ENCODE measurements around the gene ZNF280D. TPM values are rescaled to one million over a fixed set of nuclear protein-coding genes. Genes with fewer than 3 reads are reported as not detected.

ZNF280D gene
- total and polyA plus RNA-seq, 2 of the 8 experiments (the other 6 are each of a cell fraction or from before 2014, with no cell fraction given) = 7.4 to 27.5 TPM

- H3K79me2 ChIP-seq (ENCODE audit: control insufficient read depth in 1 of 2, insufficient read depth in 2 of 2, low read length in 2 of 2) = no peaks in the 10 kb centered on the region
- no peak overlapping the region for H3K14ac ChIP-seq (ENCODE audit: insufficient read length)
- H3K56ac ChIP-seq (replicated peaks; ENCODE audit: insufficient read length, low read depth, low read length) = no peak overlapping the region
- POLR2A ChIA-PET (ENCODE audit: partially characterized antibody) = no interaction called here
- no peak for TF ChIP-seq GTF2F1 (IDR thresholded peaks at IDR 0.05; ENCODE audit: borderline replicate concordance, low read depth, low read length)
- no peak for TF ChIP-seq BRCA1 (IDR thresholded peaks at IDR 0.05; ENCODE audit: low read depth, low read length)
- no peak for DNase-seq (ENCODE audit: low read depth in 1 of 2, low spot score in 2 of 2)
- FAIRE-seq = no peak
- no peaks in the 10 kb centered on the region for H3K4me1 ChIP-seq (replicated peaks in 1 of 4; ENCODE audit: control insufficient read depth in 3 of 4, insufficient read depth in 4 of 4, low read length in 3 of 4)
- H2BK20ac ChIP-seq (ENCODE audit: low read length) = no peak overlapping the region
- H3K79me1 ChIP-seq (ENCODE audit: low read depth, low read length) = no peaks in the 10 kb centered on the region
- H2AK5ac ChIP-seq (ENCODE audit: low read depth, low read length) = no peak overlapping the region
- no peak overlapping the region for H2AFZ ChIP-seq (ENCODE audit: low read length)
- H3K4me2 ChIP-seq (ENCODE audit: insufficient read depth in 1 of 2, low read depth in 2 of 2, low read length in 2 of 2) = no peak overlapping the region
- H3K23ac ChIP-seq (ENCODE audit: insufficient read length) = no peak overlapping the region
- H2BK15ac ChIP-seq (ENCODE audit: low read length) = no peak overlapping the region
- H3K9ac ChIP-seq (replicated peaks in 1 of 4; ENCODE audit: extremely low read depth in 1 of 4, low read depth in 3 of 4, low read length in 3 of 4) = no peak overlapping the region
- H3K9me3 ChIP-seq (ENCODE audit: insufficient read depth in 2 of 2, low read depth in 1 of 2, low read length in 1 of 2) = peaks cover 0 to 6% of the 10 kb centered on the region in 2 experiments; a peak in 2 of 4 replicates
- H4K20me1 ChIP-seq (replicated peaks in 1 of 2; ENCODE audit: control insufficient read depth in 1 of 2, insufficient read depth in 2 of 2, low read length in 2 of 2) = no peaks in the 10 kb centered on the region
- CTCF ChIA-PET (ENCODE audit: partially characterized antibody) = no interaction called here
- H3K36me3 ChIP-seq (ENCODE audit: control insufficient read depth in 2 of 4, insufficient read depth in 4 of 4, low read length in 3 of 4) = no peaks in the 10 kb centered on the region
- no peak overlapping the region for H3K27ac ChIP-seq (ENCODE audit: low read depth, low read length)
- H3K4me3 ChIP-seq (ENCODE audit: extremely low read depth in 1 of 4, insufficient read depth in 2 of 4, low read depth in 3 of 4, low read length in 4 of 4) = no peak overlapping the region
- H3K4ac ChIP-seq (replicated peaks; ENCODE audit: insufficient read length, low read depth, low read length) = no peak overlapping the region
- H2BK5ac ChIP-seq (ENCODE audit: low read depth, low read length) = no peak overlapping the region
- H2BK12ac ChIP-seq (ENCODE audit: low read depth, low read length) = no peak overlapping the region
- H3K23me2 ChIP-seq (ENCODE audit: low read depth, low read length) = no peaks in the 10 kb centered on the region
- H3K18ac ChIP-seq (ENCODE audit: extremely low read depth, low read length) = no peak overlapping the region
- H2BK120ac ChIP-seq (replicated peaks; ENCODE audit: low read depth, low read length) = no peak overlapping the region
- no peaks in the 10 kb centered on the region for H3K27me3 ChIP-seq (replicated peaks in 1 of 4; ENCODE audit: control insufficient read depth in 3 of 4, extremely low read depth in 1 of 4, insufficient read depth in 3 of 4, low read length in 3 of 4)
- no peak overlapping the region for H4K91ac ChIP-seq (replicated peaks; ENCODE audit: insufficient read length, low read length)
- H4K8ac ChIP-seq (ENCODE audit: extremely low read depth, insufficient read depth, low read length) = no peak overlapping the region
- H4K5ac ChIP-seq (ENCODE audit: insufficient read length, low read depth, low read length) = no peak overlapping the region
Measured at GRCh38 chr15:56586206-56586605, 147.1 kb downstream of the ZNF280D start.

All from H1 (cell line).